HG03066 (cell line): ENCODE measurements around the gene ADCY3.
A peak's percentile ranks its signal among the peaks of the same experiment; 100 is the strongest.
"Not testable (repeated sequence)": the region's sequence is repeated elsewhere in the genome, so short reads cannot be mapped to it uniquely, and the experiment has no call there.

Source experiments
- ATAC-seq: cut with Tn5 transposase; IDR thresholded peaks from one replicate; pipeline ENCODE4 v1.9.1; 2021; ENCODE audit warnings: low read depth; ENCODE audit not compliant: unreplicated experiment

ADCY3 gene

GRCh38 chr2:24820598-24821432, 99.2 kb downstream of the ADCY3 start:
- ATAC-seq: no peak

- no peak for ATAC-seq
Measured at GRCh38 chr2:24820175-24820513, 99.9 kb downstream of the ADCY3 start.

- no peak for ATAC-seq
Measured at GRCh38 chr2:24819442-24820174, 100.4 kb downstream of the ADCY3 start.

- no peak for ATAC-seq
Measured at GRCh38 chr2:24818721-24819167, 101.3 kb downstream of the ADCY3 start.

GRCh38 chr2:24816884-24817283, 103.2 kb downstream of the ADCY3 start:
- no peak for ATAC-seq

GRCh38 chr2:24816404-24816803, 103.6 kb downstream of the ADCY3 start:
- no peak for ATAC-seq

GRCh38 chr2:24815171-24815570, 104.9 kb downstream of the ADCY3 start:
- ATAC-seq: no peak

GRCh38 chr2:24814516-24814915, 105.5 kb downstream of the ADCY3 start:
- ATAC-seq: no peak

GRCh38 chr2:24813691-24814137, 106.3 kb downstream of the ADCY3 start:
- no peak for ATAC-seq

- no peak for ATAC-seq
Measured at GRCh38 chr2:24809316-24810007, 110.6 kb downstream of the ADCY3 start.

- ATAC-seq: no peak
Measured at GRCh38 chr2:24806661-24807036, 113.4 kb downstream of the ADCY3 start.

- not testable (repeated sequence) for ATAC-seq
Measured at GRCh38 chr2:24805811-24806660, 114.0 kb downstream of the ADCY3 start.

- not testable (repeated sequence) for ATAC-seq
Measured at GRCh38 chr2:24800487-24800886, 119.5 kb downstream of the ADCY3 start.

GRCh38 chr2:24797644-24798043, 122.4 kb downstream of the ADCY3 start:
- ATAC-seq: no peak

GRCh38 chr2:24793761-24794435, 126.1 kb downstream of the ADCY3 start:
- no peak for ATAC-seq

GRCh38 chr2:24792874-24793760, 126.9 kb downstream of the ADCY3 start, which contains the start of the genes CENPO and PTRHD1:
Gene CENPO, plus strand, starts transcription at chr2:24793425. Its CDS starts 495 bp downstream, at chr2:24793920.
Gene PTRHD1, minus strand, starts transcription at chr2:24793391. Its CDS starts 14 bp downstream, at chr2:24793377.
- peak; percentile 97 for ATAC-seq

- ATAC-seq: no peak
Measured at GRCh38 chr2:24792542-24792873, 127.5 kb downstream of the ADCY3 start.

GRCh38 chr2:24791452-24791851, 128.6 kb downstream of the ADCY3 start:
- no peak for ATAC-seq

GRCh38 chr2:24788816-24789215, 131.2 kb downstream of the ADCY3 start:
- ATAC-seq: no peak
